COLO668 (cell line): ENCODE data around the gene OLIG1.

Experiments
- DNase-seq: peaks from one replicate; lab custom pipeline; 2025; ENCODE audit not compliant: unreplicated experiment; lab: John Stamatoyannopoulos, UW

The OLIG1 gene

DNA sequence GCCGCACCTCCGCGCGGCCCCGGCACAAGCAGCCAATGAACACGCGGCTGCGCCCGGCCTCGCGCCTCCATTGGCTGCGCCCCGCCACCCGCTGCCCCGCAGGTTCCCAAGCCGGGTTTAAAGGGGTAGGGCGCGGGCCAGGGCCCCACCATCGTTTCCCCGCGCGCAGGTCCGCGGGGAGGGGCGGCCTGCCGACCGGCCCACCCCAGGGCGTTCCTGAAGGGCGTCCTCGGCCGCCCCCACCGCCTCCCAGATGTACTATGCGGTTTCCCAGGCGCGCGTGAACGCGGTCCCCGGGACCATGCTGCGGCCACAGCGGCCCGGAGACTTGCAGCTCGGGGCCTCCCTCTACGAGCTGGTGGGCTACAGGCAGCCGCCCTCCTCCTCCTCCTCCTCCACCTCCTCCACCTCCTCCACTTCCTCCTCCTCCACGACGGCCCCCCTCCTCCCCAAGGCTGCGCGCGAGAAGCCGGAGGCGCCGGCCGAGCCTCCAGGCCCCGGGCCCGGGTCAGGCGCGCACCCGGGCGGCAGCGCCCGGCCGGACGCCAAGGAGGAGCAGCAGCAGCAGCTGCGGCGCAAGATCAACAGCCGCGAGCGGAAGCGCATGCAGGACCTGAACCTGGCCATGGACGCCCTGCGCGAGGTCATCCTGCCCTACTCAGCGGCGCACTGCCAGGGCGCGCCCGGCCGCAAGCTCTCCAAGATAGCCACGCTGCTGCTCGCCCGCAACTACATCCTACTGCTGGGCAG is at the start of gene OLIG1:
Gene OLIG1, plus strand, starts transcription at position 148 of the 750 bp plus-strand sequence. Its CDS starts 106 bp downstream, at position 254.
- peak; percentile 91 for DNase-seq

GRCh38 chr21:33020558-33021100 is 49.3 kb upstream of the OLIG1 start:
- no peak for DNase-seq

GRCh38 chr21:33021150-33021549 is 48.8 kb upstream of the OLIG1 start:
- DNase-seq = no peak

DNA sequence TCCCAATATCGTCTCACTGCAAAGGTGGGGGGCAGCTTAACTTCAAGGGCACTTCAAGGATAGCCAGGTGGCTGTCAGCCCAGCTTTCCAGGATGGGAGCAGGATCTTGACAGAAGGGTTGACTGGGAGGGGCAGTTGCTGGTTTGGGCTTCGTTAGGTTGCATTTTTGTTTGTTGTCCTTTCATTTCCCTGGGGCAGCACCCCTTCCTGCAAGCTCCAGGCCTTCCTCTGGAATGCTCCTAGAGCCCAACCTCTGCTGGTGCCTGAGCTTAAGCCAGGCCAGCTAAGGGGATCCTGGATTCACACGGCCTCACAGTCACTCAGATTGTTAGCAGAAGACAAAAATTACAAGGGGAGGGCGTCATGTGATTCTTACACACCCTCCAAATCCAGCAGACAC is 48.3 kb upstream of the OLIG1 start:
- DNase-seq = no peak

DNA sequence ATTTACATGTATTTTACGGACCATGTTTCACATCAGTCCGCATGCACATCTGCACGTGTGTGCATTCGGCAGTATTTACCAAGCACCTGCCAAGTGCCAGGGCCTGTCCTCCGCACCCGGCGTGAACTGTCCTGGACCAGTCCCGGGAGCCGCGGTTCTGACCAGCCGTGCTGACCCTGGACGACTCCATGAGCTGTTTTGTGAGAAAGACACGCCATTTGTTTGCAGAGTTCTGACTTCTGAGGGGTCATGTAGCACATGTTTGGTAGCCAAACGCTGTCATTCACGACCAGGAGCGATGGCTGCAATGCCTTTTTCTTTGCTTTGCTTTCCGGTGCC is 47.5 kb upstream of the OLIG1 start:
- no peak for DNase-seq

- DNase-seq = no peak
These were observed 46.9 kb upstream of the OLIG1 start for GRCh38 chr21:33022828-33023573.

- DNase-seq = peak; percentile 47
These were observed 46.3 kb upstream of the OLIG1 start for GRCh38 chr21:33023574-33024200.

DNA sequence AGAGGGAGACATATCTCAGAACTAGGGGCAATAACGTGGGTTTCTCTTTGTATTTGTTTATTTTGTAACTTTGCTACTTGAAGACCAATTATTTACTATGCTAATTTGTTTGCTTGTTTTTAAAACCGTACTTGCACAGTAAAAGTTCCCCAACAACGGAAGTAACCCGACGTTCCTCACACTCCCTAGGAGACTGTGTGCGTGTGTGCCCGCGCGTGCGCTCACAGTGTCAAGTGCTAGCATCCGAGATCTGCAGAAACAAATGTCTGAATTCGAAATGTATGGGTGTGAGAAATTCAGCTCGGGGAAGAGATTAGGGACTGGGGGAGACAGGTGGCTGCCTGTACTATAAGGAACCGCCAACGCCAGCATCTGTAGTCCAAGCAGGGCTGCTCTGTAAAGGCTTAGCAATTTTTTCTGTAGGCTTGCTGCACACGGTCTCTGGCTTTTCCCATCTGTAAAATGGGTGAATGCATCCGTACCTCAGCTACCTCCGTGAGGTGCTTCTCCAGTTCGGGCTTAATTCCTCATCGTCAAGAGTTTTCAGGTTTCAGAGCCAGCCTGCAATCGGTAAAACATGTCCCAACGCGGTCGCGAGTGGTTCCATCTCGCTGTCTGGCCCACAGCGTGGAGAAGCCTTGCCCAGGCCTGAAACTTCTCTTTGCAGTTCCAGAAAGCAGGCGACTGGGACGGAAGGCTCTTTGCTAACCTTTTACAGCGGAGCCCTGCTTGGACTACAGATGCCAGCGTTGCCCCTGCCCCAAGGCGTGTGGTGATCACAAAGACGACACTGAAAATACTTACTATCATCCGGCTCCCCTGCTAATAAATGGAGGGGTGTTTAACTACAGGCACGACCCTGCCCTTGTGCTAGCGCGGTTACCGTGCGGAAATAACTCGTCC is 45.5 kb upstream of the OLIG1 start:
- DNase-seq = no peak

- DNase-seq = no peak
These were observed 44.8 kb upstream of the OLIG1 start for GRCh38 chr21:33025106-33025488.

DNA sequence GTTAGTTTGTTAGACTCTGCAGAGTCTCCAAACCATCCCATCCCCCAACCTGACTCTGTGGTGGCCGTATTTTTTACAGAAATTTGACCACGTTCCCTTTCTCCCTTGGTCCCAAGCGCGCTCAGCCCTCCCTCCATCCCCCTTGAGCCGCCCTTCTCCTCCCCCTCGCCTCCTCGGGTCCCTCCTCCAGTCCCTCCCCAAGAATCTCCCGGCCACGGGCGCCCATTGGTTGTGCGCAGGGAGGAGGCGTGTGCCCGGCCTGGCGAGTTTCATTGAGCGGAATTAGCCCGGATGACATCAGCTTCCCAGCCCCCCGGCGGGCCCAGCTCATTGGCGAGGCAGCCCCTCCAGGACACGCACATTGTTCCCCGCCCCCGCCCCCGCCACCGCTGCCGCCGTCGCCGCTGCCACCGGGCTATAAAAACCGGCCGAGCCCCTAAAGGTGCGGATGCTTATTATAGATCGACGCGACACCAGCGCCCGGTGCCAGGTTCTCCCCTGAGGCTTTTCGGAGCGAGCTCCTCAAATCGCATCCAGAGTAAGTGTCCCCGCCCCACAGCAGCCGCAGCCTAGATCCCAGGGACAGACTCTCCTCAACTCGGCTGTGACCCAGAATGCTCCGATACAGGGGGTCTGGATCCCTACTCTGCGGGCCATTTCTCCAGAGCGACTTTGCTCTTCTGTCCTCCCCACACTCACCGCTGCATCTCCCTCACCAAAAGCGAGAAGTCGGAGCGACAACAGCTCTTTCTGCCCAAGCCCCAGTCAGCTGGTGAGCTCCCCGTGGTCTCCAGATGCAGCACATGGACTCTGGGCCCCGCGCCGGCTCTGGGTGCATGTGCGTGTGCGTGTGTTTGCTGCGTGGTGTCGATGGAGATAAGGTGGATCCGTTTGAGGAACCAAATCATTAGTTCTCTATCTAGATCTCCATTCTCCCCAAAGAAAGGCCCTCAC is 44.2 kb upstream of the OLIG1 start, which contains the start of gene OLIG2:
Gene OLIG2, plus strand, starts transcription at position 447 of the 954 bp plus-strand sequence. CDS start 928 bp downstream, outside the sequence.
- no peak for DNase-seq

GRCh38 chr21:33026443-33026858 is 43.5 kb upstream of the OLIG1 start:
- no peak for DNase-seq

GRCh38 chr21:33026878-33027400 is 43.0 kb upstream of the OLIG1 start:
- DNase-seq = peak; percentile 46

DNA sequence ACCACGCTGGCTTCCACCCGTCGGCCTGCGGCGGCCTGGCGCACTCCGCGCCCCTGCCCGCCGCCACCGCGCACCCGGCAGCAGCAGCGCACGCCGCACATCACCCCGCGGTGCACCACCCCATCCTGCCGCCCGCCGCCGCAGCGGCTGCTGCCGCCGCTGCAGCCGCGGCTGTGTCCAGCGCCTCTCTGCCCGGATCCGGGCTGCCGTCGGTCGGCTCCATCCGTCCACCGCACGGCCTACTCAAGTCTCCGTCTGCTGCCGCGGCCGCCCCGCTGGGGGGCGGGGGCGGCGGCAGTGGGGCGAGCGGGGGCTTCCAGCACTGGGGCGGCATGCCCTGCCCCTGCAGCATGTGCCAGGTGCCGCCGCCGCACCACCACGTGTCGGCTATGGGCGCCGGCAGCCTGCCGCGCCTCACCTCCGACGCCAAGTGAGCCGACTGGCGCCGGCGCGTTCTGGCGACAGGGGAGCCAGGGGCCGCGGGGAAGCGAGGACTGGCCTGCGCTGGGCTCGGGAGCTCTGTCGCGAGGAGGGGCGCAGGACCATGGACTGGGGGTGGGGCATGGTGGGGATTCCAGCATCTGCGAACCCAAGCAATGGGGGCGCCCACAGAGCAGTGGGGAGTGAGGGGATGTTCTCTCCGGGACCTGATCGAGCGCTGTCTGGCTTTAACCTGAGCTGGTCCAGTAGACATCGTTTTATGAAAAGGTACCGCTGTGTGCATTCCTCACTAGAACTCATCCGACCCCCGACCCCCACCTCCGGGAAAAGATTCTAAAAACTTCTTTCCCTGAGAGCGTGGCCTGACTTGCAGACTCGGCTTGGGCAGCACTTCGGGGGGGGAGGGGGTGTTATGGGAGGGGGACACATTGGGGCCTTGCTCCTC is 42.3 kb upstream of the OLIG1 start:
- peak; percentile 64 for DNase-seq

DNA sequence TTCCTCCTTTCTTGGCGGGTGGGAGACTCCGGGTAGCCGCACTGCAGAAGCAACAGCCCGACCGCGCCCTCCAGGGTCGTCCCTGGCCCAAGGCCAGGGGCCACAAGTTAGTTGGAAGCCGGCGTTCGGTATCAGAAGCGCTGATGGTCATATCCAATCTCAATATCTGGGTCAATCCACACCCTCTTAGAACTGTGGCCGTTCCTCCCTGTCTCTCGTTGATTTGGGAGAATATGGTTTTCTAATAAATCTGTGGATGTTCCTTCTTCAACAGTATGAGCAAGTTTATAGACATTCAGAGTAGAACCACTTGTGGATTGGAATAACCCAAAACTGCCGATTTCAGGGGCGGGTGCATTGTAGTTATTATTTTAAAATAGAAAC is 41.7 kb upstream of the OLIG1 start:
- DNase-seq = no peak

DNA sequence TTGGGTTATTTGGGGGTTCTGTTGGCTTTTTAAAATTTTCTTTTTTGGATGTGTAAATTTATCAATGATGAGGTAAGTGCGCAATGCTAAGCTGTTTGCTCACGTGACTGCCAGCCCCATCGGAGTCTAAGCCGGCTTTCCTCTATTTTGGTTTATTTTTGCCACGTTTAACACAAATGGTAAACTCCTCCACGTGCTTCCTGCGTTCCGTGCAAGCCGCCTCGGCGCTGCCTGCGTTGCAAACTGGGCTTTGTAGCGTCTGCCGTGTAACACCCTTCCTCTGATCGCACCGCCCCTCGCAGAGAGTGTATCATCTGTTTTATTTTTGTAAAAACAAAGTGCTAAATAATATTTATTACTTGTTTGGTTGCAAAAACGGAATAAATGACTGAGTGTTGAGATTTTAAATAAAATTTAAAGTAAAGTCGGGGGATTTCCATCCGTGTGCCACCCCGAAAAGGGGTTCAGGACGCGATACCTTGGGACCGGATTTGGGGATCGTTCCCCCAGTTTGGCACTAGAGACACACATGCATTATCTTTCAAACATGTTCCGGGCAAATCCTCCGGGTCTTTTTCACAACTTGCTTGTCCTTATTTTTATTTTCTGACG is 41.1 kb upstream of the OLIG1 start:
- peak; percentile 35 for DNase-seq

DNA sequence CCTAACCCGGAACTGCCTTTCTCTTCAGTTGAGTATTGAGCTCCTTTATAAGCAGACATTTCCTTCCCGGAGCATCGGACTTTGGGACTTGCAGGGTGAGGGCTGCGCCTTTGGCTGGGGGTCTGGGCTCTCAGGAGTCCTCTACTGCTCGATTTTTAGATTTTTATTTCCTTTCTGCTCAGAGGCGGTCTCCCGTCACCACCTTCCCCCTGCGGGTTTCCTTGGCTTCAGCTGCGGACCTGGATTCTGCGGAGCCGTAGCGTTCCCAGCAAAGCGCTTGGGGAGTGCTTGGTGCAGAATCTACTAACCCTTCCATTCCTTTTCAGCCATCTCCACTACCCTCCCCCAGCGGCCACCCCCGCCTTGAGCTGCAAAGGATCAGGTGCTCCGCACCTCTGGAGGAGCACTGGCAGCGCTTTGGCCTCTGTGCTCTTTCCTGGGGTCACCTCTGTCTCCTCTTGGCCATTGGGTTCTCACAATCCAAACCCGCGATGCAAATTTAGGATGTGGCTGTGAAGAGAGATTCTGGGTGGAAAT is 40.5 kb upstream of the OLIG1 start:
- DNase-seq = no peak

DNA sequence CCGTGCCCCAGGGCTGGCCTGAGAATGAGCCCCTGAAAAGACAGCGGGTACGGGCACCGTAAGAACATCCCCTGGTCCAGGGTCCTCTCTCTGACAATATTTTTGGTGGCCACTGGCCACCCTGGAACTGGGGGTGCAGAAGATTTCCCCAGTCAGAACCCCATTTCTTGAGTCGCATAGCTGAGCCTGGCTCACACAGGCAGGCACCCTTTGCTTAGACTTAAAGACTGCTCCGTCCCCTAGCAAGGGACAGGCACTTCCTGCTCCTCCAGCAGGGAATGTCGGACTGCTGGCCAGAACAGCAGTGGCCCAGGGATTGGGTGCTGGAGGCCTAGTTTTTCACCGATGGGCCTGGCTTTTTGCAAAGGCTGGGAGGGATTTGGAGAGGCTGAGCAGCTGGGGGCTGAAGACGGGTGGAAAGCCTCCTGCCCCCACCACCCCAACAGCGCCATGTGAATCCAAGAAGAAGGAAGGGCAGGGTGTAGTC is 39.9 kb upstream of the OLIG1 start:
- DNase-seq = no peak
